Measurements from ENCODE around the gene ERFL.
"Not testable (repeated sequence)": the region's sequence is repeated elsewhere in the genome, so short reads cannot be mapped to it uniquely, and the experiment has no call there.

DNA sequence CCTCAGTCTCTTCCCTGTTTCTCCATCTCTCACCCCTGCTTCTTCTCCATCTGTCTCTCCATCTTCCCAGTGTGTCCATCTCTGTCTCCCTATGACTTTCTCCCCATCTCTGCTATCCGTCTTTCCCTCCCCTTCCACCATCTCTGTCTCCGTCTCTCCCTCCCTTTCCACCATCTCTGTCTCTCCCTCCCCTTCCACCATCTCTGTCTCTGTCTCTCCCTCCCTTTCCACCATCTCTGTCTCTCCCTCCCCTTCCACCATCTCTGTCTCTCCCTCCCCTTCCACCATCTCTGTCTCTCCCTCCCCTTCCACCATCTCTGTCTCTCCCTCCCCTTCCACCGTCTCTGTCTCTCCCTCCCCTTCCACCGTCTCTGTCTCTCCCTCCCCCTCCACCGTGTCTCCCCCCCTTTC is 13.8 kb downstream of the ERFL start:
- not testable (repeated sequence) for TF ChIP-seq GATA2 (CRISPR knock-in tag; IDR thresholded peaks at IDR 0.05); TAF1 (IDR thresholded peaks at IDR 0.05; ENCODE audit: borderline replicate concordance, low read depth, low read length); EP300 (IDR thresholded peaks at IDR 0.05; ENCODE audit: borderline replicate concordance in 1 of 2, low read depth in 1 of 2, low read length in 1 of 2); TEAD4 (IDR thresholded peaks at IDR 0.05; ENCODE audit: borderline replicate concordance, insufficient read depth); NFIC (IDR thresholded peaks at IDR 0.05; ENCODE audit: borderline replicate concordance); EZH2phosphoT487 (IDR thresholded peaks at IDR 0.05; ENCODE audit: borderline replicate concordance, low read depth); POLR2AphosphoS5 (IDR thresholded peaks at IDR 0.05; ENCODE audit: low read depth, low read length)
- TF ChIP-seq, protein P1, sequence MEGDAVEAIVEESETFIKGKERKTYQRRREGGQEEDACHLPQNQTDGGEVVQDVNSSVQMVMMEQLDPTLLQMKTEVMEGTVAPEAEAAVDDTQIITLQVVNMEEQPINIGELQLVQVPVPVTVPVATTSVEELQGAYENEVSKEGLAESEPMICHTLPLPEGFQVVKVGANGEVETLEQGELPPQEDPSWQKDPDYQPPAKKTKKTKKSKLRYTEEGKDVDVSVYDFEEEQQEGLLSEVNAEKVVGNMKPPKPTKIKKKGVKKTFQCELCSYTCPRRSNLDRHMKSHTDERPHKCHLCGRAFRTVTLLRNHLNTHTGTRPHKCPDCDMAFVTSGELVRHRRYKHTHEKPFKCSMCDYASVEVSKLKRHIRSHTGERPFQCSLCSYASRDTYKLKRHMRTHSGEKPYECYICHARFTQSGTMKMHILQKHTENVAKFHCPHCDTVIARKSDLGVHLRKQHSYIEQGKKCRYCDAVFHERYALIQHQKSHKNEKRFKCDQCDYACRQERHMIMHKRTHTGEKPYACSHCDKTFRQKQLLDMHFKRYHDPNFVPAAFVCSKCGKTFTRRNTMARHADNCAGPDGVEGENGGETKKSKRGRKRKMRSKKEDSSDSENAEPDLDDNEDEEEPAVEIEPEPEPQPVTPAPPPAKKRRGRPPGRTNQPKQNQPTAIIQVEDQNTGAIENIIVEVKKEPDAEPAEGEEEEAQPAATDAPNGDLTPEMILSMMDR (IDR thresholded peaks at IDR 0.05), result not testable (repeated sequence)
